Measurements from ENCODE around the gene ASAP3.

DNA sequence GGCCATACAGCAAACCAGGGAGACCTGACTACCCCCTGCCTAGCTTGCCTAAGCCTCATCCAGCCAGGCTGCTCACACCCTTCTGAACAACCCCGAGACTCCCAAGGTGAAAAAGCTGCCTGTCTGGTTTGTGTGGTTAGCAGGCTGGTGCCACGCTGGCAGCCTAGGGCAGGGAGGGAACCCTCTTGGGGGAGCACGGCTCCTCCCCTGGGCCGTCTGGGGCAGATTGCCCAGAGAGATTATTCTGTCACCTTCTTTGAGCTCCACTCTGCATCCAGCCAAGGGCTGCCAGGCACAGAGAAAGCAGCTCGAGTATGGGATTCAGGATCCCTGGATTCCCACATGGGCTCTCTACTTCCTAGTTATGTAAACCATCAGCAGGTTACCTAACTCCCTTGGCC is 32.0 kb downstream of the ASAP3 start:
- TF ChIP-seq ZNF551 (CRISPR knock-in tag; IDR thresholded peaks at IDR 0.05) (no peak), ZKSCAN3 (CRISPR knock-in tag; IDR thresholded peaks at IDR 0.05) (no peak), CCAR2 (IDR thresholded peaks at IDR 0.05; ENCODE audit: low read depth, low read length) (no peak), ZFP36 (IDR thresholded peaks at IDR 0.05; ENCODE audit: low read depth, low read length, partially characterized antibody) (no peak), POLR2A (conservative IDR thresholded peaks at IDR 0.05) (no peak), NRF1 (conservative IDR thresholded peaks at IDR 0.05 in 1 of 2, IDR thresholded peaks at IDR 0.05 in 1 of 2) (no peak), ZKSCAN1 (IDR thresholded peaks at IDR 0.05; ENCODE audit: low read depth, low read length) (no peak), KDM1A (IDR thresholded peaks at IDR 0.05) (no peak), NBN (IDR thresholded peaks at IDR 0.05; ENCODE audit: low read depth) (no peak), CBX8 (IDR thresholded peaks at IDR 0.05; ENCODE audit: borderline replicate concordance, extremely low read depth, low read depth, low read length, poor library complexity, severe bottlenecking) (no peak), MYC (IDR thresholded peaks at IDR 0.05; ENCODE audit: low read depth, low read length) (no peak), MYC (CRISPR knock-in tag; IDR thresholded peaks at IDR 0.05; ENCODE audit: borderline replicate concordance, low read depth) (no peak)
- TF ChIP-seq, protein P1, sequence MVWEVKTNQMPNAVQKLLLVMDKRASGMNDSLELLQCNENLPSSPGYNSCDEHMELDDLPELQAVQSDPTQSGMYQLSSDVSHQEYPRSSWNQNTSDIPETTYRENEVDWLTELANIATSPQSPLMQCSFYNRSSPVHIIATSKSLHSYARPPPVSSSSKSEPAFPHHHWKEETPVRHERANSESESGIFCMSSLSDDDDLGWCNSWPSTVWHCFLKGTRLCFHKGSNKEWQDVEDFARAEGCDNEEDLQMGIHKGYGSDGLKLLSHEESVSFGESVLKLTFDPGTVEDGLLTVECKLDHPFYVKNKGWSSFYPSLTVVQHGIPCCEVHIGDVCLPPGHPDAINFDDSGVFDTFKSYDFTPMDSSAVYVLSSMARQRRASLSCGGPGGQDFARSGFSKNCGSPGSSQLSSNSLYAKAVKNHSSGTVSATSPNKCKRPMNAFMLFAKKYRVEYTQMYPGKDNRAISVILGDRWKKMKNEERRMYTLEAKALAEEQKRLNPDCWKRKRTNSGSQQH (CRISPR knock-in tag; IDR thresholded peaks at IDR 0.05) = no peak
- TF ChIP-seq, protein P2, sequence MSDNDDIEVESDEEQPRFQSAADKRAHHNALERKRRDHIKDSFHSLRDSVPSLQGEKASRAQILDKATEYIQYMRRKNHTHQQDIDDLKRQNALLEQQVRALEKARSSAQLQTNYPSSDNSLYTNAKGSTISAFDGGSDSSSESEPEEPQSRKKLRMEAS (CRISPR knock-in tag; IDR thresholded peaks at IDR 0.05) = no peak
